ENCODE data around the gene ADISSP.

ADISSP gene

DNA sequence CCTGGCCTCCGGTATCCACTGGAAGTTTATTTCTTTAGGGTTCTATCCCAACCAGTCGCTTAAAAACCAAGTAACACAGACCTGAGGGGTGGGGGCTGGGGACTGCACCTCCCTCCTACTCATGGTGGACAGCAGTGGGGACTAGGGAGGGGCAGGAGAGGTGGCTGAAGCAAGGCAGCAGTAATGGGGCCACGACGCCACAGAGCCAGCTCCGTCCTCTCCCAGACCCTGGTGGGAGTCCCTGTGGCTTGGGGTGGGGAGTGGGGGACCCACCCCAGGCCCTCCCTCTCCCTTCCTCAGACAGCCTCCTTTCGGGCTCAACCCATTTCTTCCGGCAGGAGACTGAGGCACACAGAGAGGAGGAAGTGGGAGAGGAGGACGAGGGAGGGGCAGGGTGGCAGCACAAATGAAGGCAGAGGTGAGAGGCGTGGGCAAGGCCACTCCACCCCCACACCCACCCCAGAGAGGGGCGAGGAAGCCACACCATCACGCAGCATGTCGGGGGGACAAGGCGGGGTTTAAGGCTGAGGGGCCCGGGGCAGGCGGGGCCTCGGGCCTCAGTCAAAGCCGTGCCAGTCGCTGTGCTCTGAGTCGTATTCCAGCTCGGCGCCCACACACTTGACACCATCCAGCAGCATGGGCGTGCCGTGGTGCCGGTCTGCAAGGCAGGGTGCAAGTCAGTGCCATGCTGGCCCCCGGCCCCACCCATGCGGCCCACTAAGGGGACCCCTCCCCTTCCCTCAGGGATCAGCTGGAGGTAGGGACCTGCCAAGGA lies 13.9 kb downstream of the ADISSP start:
- no peak for DNase-seq

DNA sequence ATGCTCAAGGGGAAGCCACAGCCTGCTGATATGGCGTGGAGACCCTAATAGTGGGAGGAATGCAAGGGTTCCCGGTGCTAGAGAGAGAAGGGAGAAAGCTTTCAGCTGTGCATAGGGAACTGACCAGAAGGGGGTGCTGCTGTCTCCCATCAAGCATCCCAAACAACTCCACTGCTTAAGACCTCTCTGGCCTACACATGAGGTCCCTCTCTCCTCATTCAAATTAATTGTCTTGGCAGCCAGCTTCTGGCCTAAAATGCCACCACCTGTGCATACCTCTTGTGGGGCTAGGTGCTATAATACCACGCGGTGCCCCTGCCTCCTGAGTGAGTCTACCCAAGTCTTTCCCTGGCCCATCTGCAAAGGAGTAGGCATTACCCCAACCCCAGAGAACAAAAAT lies 14.5 kb downstream of the ADISSP start:
- peak; percentile 12 to 40 for DNase-seq

DNA sequence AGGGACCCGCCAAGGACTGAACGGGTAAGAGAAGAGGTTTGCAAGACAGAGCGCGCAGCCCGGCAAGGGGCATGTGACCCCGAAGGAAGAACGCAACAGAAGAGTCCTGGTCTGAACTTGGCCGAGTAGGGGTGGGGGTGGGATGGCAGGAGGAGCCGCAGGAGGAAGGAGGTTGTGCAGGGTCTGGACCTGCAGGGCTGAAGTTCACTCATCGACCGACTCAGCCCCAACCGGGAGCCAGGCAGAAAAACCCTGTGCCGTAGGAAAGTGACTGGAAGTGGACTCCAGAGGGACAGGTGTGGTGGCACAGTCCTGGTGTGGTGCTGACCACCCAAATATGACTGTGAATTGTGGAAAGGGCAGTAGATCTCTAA lies 15.2 kb downstream of the ADISSP start:
- no peak for DNase-seq

DNA sequence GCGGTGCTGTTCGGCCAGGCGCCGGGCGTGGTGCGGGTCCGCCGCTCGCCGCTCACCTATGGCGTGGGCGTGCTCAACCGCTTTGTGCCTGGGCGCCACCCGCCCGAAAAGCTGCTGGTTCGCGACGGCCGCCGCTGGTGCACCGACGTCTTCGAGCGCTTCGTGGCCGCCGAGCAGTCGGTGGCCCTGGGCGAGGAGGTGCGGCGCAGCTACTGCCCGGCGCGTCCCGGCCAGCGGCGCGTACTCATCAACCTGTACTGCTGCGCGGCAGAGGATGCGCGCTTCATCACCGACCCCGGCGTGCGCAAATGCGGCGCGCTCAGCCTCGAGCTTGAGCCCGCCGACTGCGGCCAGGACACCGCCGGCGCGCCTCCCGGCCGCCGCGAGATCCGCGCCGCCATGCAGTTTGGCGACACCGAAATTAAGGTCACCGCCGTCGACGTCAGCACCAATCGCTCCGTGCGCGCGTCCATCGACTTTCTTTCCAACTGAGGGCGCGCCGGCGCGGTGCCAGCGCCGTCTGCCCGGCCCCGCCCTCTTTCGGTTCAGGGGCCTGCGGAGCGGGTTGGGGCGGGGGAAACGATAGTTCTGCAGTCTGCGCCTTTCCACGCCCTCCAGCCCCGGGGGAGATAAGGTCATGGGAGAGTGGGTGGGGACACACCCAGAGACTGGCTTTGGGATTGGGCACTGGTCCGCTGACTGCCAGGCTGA lies 15.7 kb downstream of the ADISSP start:
- DNase-seq, result no peak

DNA sequence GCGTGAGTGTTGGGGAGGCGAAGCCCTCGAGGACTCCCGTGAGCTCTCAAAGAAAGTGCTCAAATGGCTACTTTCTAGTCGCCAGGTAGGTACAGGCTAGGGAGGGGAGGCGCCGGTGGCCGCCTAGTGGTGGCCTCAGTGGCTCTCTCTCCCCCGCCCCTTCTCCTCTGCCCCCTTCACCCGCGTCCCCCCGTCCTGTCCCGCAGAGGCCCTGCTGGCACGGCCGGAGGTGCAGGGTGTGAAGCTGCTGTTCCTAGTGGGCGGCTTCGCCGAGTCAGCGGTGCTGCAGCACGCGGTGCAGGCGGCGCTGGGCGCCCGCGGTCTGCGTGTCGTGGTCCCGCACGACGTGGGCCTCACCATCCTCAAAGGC lies 16.3 kb downstream of the ADISSP start:
- no peak for DNase-seq

DNA sequence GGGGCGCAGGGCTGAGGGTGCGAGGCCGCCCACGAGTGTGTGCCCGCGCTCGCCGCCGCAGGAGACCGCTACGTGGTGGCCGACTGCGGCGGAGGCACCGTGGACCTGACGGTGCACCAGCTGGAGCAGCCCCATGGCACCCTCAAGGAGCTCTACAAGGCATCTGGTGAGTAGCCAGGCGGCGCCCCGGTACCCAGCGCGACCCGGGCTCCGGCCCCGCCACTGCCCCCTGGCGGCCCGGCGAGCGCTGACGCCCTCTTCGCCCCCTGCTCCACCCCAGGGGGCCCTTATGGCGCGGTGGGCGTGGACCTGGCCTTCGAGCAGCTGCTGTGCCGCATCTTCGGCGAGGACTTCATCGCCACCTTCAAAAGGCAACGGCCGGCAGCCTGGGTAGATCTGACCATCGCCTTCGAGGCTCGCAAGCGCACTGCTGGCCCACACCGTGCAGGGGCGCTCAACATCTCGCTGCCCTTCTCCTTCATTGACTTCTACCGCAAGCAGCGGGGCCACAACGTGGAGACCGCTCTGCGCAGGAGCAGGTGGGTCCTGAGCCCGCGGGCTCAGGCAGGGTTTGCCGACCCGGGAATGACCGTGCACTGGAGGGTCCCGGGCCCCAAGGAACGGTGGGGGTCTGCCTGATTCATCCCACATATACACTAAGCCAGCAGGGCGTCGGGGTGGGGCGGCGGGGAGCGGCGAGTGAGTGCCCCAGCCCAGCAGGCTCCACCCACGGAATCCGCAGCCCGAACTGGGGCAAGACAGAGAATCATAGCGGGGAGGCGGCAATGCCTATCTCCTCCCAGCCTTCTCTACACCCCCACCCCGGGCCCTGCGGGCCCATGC lies 17.6 kb downstream of the ADISSP start:
- DNase-seq, result peak; percentile 35 to 41

DNA sequence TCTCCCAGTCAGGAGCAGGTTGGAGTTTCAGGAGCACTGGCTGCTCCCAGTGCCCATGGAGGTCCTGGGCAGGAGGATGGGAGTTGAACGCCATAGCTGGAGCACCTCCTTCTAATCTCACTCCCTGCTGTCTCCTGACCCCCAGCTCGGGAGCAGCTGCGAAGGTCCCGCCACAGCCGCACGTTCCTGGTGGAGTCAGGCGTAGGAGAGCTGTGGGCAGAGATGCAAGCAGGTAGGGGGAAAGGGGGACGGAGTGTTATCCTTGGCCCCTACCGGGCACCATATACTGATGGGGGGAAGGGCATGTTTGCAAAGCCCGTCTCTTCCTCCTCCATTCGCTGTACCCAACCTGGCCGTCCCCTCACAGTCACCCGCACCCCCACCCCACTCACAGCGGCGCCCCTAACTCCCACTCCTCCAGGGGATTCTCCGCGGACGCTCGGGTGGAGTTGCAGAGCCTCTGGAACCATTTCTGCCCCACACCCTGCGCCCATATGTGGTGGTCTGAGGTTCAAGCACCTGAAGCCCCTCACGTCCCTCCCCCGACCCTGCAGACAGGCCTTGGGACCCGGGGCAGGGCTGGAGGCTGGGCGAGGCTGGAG lies 18.4 kb downstream of the ADISSP start:
- DNase-seq, result no peak

DNA sequence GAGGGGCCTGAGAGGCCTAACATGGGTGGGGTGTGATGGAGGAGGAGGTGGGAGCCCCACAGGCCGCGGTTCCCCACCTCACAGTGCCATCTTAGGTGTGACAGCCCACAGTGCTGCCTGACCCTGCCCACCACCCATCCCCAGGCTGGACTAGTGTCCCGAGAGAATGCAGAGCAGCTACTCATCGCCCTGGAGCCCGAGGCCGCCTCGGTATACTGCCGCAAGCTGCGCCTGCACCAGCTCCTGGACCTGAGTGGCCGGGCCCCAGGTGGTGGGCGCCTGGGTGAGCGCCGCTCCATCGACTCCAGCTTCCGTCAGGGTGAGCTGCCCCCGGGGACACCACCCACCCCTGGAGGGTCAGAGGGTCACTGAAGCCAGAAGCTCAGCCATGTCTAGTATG lies 19.5 kb downstream of the ADISSP start:
- DNase-seq, result no peak

DNA sequence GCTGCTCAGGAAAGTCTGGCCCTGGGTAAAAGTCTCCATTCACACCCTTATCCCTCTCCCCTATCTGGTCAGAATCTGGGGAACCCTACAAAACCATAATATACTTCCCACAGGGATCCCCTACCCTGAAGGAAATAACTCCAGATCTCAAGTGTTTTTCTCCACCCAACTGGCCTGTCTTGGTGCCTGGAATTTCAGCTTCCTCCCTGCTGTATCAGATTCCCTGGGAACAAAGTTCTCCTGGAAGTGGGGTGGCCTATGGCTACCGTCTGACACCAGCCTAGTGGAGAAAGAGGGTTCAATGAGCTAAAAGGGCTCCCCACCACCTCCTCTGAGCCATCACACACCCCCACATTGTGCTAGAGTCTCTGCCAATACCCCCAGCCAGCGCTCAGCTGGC lies 20.1 kb downstream of the ADISSP start:
- DNase-seq, result no peak

DNA sequence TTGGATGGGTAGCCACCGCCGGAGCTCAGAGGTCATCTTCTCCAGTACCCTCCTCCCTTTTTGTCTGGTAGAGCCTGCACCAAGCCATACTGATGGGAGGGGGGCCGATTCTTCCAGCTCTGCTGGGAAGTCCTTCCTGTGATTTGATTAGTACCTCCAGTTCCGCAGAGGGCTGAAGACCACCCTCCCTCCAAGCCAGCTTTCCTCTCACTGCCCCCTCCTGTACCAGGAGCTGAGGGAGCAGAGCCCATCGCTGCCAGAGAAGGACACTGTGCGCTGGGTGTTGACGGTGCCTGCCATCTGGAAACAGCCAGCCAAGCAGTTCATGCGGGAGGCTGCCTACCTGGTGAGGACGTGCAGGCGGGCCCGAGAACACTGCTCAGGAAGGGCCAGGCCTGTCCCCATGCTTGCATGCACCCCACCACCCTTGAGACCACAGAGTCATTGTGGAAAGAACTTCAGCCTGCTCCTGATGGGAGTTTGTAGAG lies 21.8 kb downstream of the ADISSP start:
- no peak for DNase-seq

DNA sequence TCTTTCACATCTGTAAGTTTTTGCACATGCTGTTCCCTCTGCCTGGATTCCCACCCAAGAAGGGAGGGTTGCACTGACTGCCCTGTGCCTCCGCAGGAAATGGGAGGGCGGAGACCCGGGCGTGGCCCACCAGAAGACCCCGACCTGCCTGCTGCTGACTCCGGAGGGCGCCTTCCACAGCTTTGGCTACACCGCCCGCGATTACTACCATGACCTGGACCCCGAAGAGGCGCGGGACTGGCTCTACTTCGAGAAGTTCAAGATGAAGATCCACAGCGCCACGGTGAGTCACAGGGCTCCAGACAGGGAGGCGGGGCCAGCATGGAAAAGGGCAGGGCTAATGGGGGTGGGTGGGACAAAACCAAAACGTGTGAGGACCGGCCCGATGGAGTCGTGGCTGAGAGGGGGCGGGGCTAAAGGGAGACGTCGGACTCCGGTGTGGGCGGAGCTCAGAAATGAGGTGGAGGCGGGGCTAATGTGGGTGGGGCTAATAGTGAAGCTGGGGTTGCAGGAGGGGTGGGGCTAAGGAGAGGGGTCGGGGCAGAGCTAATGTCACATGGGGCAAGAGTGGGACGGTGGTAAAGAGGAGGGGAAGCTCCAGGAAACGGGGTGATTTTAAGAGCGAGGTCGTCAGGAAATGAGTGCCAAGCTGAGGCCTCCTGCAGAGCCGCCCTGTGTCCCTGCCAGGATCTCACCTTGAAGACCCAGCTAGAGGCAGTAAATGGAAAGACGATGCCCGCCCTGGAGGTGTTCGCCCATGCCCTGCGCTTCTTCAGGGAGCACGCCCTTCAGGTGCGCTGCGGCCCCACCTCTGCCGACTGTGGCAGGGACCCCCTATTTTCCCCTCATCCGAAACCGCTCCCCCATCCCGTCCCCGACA lies 22.5 kb downstream of the ADISSP start:
- peak; percentile 23 to 49 for DNase-seq

DNA sequence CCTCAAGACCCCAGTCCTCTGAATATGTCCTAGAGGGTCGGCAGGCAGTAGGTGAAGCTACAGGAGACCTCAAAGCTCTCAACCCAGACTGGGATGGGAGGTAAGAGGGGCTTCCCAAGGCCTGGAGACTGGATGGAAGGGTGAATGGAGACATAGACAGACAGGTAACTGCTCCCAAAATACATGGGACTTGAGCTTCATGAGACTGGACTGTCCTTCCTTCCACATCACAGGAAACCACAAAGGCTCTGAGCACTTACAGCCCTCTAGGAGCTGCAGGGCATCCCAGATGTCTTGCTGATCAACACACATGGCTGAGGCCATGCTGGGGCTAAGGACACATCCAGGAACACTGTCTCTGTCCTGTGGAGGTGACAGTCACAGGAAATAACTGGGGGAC lies 23.5 kb downstream of the ADISSP start:
- DNase-seq, result no peak

DNA sequence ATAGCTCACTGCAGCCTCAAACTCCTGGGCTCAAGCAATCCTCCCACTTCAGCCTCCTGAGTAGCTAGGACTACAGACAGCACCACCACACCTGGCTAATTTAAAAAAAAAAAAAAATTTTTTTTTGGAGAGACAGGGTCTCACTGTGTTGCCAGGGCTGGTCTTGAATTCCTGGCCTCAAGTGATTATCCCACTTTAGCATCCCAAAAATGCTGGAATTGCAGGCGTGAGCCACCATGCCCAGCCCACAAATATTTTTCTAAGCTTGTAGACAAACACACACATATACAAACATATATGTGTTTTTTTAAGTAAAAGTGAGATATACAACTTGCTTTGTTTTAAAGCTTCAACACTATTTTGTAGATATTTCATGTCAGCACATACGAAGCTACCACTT lies 24.3 kb downstream of the ADISSP start:
- DNase-seq, result no peak

DNA sequence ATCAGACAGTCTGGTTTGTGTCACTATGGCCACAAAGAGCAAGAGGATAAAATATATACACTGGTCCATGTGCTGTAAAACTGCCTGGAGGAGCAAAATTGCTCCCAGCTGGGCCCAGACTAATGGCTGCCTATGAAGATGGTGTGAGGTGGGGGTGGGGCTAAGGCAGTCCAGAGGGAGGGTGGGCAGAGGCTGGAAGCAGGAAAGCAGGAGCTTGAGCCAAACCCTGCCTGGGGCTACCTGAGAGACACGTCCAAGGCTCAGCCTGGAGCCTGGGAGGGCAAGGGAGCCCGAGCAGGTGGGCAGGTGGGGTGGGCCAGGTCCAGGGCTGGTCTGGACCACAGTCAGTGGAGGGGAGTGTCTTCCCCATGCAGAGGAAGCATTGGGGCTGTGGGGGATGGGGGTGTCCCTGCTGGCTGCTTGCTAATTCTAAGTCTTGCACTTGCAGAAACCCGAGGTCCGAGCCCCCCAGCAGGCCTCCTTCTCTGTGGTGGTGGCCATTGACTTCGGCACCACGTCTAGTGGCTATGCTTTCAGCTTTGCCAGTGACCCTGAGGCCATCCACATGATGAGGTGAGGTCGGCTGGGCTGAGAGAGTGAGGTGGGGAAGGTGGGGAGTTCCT lies 25.6 kb downstream of the ADISSP start:
- DNase-seq, result no peak

DNA sequence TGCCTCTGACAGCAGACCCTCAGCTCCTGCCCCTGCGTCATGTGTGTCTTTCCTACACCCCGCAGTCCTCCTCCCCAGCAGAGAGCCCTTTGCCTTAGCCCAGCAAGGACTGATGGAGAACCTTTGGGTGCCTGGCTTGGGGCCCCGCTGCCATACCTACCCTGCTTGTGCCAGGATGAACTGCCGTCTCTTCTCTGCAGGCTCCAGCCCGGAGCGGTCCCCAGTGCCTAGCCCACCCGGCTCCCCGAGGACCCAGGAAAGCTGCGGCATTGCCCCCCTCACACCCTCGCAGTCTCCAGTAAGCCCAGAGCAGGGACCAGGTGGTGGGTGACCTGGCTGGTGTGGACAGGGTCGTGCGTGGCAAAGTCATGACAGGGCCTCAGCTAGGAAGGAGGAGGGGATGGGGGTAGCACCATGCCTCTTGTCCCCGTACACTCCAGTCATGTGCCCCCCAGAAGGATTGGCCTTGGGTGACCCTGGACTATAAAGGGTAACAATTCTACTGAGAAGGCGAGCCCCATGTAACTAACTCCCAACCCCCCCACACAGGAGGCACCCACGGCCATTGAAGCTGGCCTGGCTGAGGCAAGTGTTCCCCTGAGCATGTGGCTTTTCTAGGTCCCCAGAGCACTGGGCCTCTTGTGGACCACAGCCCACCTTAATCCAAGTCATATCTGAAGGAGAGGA lies 26.8 kb downstream of the ADISSP start:
- DNase-seq, result no peak

DNA sequence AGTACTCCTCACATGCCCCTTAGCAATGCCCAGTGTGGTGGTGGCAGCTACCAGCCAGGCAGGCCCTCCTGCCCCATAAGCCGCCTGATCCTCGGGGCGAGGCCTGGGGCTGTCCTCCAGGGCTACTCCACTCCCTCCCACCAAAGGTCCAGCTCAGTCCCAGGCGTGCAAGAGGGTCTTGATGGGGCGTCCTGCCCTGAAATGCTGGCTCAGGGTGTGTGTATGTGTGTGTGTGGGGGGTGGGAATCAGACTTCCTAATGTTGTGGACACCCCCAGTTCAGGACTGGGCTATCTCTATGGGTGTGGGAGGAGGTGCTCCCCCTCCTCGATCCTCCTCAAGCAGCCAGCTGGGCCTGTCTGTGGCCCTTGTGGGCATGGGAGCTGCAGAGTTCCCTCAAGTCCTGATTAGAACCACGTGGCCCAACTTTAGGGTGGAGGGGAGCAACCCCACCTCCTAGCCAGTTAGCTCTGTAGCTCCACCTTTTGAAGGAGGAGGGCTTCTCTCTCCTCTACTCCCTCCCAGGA lies 27.6 kb downstream of the ADISSP start:
- no peak for DNase-seq

DNA sequence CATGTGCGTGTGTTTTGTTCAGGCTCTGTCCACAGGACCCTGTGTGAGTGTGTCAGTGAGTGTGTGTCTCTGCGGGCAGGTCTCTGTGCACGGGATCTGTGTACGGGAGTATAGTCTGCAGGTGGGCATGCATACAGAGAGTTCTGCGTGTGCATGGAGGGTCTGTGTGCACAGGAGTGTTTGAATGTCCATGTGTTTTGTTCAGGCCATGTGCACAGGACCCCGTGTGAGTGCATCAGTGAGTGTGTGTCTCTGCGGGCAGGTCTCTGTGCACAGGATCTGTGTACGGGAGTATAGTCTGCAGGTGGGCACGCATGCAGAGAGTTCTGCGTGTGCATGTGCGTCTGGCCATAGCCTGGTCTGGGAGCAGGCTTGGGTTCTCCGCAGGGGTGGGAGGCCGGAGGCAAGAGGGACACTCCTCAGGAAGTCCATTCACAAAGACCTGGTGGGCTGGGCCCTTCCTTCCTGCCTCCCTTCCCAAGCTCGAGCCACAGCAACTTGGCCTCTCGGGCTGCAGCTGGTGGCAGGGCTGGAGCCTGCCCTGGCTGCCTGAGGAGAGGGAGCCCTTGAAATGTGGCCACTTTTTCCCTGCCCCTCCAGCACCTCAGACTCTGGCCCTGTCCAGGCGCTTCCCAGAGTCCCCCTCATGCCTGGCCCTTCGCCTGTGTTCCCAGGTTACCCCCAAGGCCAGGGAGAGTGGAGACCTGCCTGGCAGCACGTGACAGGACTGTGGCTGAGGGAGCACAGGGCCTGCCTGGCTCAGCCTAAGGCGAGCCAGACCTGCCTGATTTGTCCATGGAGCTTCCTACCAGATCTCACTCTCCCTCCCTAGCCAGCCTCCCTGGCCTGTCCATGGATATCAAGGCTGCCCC lies 28.3 kb downstream of the ADISSP start:
- DNase-seq, result no peak

DNA sequence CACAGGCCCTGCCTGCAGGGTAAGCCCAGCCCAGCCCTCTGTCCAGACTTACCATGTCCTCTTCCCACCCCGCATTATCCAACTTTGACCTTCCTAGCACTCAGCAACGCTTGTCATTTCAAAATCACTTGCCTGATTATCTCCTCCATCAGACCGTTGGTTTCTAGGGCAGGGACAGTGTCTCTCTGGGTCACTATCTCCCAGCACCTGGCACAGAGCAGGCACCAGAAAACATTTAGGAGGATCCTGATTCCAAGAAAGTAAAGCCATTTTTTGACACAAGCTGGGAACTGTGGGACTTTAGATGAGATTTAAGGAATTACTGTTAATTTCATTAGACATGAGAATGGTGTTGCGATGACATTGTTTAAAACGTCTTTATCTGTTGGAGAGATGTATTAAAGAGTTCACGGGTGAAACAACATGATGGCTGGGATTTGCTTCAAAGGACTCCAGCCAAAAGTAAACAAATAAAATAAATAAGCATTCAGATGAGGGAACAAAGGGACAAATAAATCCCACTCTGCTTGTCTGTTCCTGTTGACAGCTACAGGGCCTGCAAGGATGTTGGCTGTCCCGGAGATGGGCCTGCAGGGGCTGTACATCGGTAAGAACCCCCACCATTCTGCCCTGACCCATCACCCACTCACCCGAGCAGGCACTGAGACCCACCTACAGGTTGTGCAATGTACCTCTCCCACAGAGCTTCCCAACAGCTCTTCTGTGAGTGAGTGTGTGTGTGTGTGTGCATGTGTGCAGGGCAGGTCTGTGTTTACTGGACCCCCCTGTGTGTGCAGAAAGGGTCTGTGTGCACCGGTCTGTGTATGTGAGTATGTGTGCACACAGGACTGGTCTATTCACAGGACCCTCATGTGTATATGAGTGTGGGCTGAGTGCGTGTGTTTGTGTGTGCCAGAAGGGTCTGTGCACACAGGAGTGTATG lies 29.2 kb downstream of the ADISSP start:
- DNase-seq, result no peak

DNA sequence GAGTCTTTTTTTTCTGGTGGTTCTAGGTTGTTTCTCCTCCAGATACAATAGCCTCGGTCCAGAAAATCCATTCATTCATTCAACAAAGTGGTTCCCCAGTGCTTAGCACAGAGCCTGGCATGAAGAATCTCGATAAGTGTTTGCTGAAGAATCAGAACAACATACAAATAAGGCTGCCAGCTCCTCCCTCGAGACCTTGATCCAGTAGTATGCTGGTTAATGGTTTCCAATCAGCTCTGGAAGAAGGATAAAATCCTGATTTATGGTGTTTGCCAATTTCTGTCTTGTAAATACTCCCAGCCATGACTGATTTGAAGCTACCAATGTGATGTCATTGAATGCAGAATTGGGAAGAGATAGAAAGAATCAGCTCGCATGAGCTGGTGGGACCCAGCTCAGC lies 31.8 kb downstream of the ADISSP start:
- DNase-seq, result no peak
